Choroid plexus epithelial cell (primary cell): ENCODE results near the gene TMEM72.
A peak's percentile ranks its signal among the peaks of the same experiment; 100 is the strongest.

Source experiments
- DNase-seq: peaks from one replicate; pipeline ENCODE4 v3.0.0-alpha.2; 2010; ENCODE audit warnings: low read depth
- H3K4me3 ChIP-seq: 2 replicates; pipeline ENCODE4 v1.5.1; 2011; ENCODE audit warnings: low read depth, mild to moderate bottlenecking, control low read depth, low read length, moderate library complexity
- CTCF ChIP-seq: conservative IDR thresholded peaks from 2 replicates; pipeline ENCODE4 v1.5.1; 2011; ENCODE audit warnings: low read depth, mild to moderate bottlenecking, control low read depth, inconsistent platforms, low read length, moderate library complexity

Gene TMEM72

DNA sequence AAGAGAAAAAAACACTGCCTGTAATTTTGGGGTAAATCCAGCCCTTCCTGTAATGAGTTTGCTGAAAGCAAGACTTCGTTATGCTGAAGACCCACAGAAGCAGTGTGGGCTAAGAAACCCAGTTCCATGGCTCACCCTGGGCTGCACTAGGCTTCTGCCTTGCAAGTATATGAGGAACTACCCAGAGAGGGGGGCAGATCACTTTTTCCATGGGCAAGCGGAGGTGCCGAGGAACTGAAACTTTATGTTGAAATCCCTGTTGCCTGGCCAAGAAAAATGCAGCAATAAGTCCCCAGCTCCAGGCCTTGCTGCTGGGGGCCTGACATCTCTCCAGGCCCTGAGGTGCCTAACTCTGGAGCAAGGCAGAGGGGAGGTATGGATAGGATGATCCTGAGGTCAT lies 57.0 kb downstream of the TMEM72 start:
- H3K4me3 ChIP-seq: no peak overlapping the region
- no peak for TF ChIP-seq CTCF
- DNase-seq: peak; percentile 67

DNA sequence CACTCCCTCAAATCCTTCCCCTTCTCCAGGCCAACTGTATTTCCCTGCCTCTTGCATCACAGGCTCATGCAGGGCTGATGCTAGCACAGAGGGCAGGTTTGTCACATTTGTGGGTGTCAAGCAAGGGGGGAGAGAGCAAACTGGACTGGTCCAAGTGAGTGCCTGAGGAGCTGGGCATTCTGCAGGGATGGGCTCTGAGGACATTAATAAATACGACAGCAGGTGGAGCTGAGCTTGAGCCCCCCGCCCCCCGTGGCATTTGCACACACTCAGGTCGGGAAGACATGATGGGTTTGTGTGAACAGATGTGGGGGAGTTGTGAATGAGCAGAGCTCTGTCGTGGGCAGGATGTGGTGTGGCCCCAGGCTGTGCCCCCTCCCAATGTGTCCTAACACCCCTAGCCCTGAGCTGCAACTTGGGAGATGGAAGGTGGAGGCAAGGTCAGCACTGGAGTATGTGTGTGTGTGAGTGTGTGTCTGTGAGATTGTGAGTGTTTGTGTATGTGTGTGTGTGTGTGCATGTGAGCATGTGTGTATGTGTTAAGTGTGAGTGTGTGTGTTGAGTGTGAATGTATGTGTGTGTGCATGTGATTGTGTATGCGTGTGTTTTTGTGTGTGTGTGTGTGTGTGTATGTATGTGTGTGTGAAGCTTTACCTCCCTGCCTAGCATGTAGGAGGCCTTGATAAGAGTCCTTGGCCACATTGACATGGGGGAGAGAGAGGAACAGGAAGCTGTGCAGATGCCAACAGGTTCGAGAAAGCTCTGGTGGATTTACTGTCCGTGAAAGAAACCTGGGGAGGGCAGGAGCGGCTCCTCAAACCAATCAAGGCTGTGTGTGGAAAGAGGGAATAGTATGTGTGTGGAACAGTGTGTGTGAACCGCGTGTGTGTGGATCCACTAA lies 57.6 kb downstream of the TMEM72 start:
- H3K4me3 ChIP-seq: no peak overlapping the region
- no peak for TF ChIP-seq CTCF
- no peak for DNase-seq

DNA sequence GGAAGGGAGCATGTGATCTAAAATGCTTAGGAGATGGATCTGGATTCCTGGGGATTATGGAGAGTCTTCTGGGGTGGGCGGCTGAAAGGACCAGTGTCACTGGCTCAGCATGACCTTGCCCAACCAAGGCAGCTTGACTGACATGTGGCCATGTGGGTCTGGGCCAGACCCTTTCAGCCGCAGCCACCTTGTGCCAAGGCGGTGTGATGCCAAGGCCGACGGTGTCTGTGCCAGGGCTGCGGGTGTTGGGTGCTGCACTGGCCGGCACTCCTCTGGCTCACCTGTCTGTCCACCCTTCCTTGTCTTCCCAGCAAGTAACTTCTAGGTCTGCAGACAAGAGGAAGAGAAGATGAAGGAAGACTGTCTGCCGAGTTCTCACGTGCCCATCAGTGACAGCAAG lies 58.7 kb downstream of the TMEM72 start:
- no peak overlapping the region for H3K4me3 ChIP-seq
- DNase-seq: no peak
- TF ChIP-seq CTCF: no peak

- no peak for DNase-seq
- H3K4me3 ChIP-seq: no peak overlapping the region
- TF ChIP-seq CTCF: no peak
Observed at GRCh38 chr10:44970812-44971395, 59.8 kb downstream of the TMEM72 start.

- no peak for DNase-seq
- no peak overlapping the region for H3K4me3 ChIP-seq
- no peak for TF ChIP-seq CTCF
Observed at GRCh38 chr10:44971434-44971833, 60.3 kb downstream of the TMEM72 start.

DNA sequence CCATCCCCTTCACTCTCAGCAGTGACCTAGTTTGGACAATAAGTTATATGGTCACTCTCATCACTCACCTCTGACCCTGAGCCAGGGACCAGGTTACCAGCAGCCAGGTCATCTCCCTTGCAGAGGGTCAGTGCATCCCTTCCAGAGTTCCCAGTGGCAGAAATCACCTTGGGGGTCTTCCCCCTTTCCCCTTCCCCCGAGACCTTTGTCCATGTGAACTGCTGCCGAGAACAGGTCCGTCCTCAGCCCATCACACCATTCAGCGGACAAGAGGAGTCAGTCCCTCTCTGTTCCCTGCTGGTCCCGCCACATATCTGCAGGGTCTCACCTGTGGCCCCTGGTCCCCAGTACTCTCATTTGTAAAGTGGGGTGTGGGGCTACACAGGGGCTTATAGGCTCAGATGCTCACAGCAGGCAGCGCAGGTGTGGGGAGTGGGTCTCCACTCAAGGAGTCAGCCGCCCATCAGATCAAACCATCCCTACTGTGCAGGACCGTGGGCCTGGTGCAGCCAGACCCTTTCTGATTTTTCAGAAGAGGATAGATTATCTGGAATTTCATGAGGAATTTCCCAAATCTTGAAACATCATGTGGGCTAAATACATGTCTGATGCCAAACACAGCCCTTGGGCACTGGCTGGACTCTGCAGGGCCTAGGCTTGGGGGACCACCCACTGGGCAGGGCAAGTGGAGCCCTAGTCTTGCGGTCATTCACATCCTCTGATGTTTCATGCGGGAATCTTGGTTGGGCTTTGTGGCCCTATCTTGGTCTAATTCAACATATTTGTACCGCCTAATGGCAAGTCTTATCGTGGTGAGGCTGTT lies 61.0 kb downstream of the TMEM72 start:
- TF ChIP-seq CTCF: no peak
- no peak for DNase-seq
- H3K4me3 ChIP-seq: no peak overlapping the region
